Measurements from ENCODE around the gene TRIM74.
"Not testable (repeated sequence)": the region's sequence is repeated elsewhere in the genome, so short reads cannot be mapped to it uniquely, and the experiment has no call there.

- TF ChIP-seq MAX (CRISPR knock-in tag; IDR thresholded peaks at IDR 0.05); POLR2B (IDR thresholded peaks at IDR 0.05; ENCODE audit: low read depth, partially characterized antibody); HDGF (IDR thresholded peaks at IDR 0.05); CTCF (IDR thresholded peaks at IDR 0.05 in 2 of 3, conservative IDR thresholded peaks at IDR 0.05 in 1 of 3; ENCODE audit: insufficient read depth in 2 of 3, low read depth in 1 of 3, low read length in 3 of 3); RBM22 (IDR thresholded peaks at IDR 0.05; ENCODE audit: low read depth, low read length, poor library complexity, severe bottlenecking); BMI1 (IDR thresholded peaks at IDR 0.05; ENCODE audit: low read length); ZNF239 (CRISPR knock-in tag; IDR thresholded peaks at IDR 0.05): not testable (repeated sequence)
Measured at GRCh38 chr7:72969688-72970087, 422 bp upstream of the TRIM74 start.

All from K562 (cell line).